Psoas muscle (tissue), 8 donors: ENCODE measurements around the gene MOXD1. TPM values are rescaled to one million over a fixed set of nuclear protein-coding genes. Genes with fewer than 3 reads are reported as not detected.
"Not testable (repeated sequence)": the region's sequence is repeated elsewhere in the genome, so short reads cannot be mapped to it uniquely, and the experiment has no call there.

Experiments
- ATAC-seq, 4 donors: fragments of 200-7000 bp; cut with Tn5 transposase; one replicate each; pipeline ENCODE4 v1.9.1; 2020; ENCODE audit warnings: moderate library complexity in 3 of 4, mild to moderate bottlenecking in 2 of 4
- DNase-seq, 2 donors: peaks; one replicate each; pipeline ENCODE4 v3.0.0-alpha.2; 2020
- H3K27ac ChIP-seq: fragments of 200-600 bp; one replicate; pipeline ENCODE4 v1.8.0; 2022
- H3K27me3 ChIP-seq, 3 donors: fragments of 200-600 bp in 1 of 3; one replicate each; pipeline versions ENCODE4 v1.6.1 to v1.8.0; 2013 to 2022; ENCODE audit warnings: low read length in 2 of 3, mild to moderate bottlenecking in 2 of 3, moderate library complexity in 1 of 3; ENCODE audit not compliant: insufficient read depth in 3 of 3
- H3K36me3 ChIP-seq, 2 donors: fragments of 200-600 bp in 1 of 2; one replicate each; pipeline versions ENCODE4 v1.6.1 to v1.8.0; 2013 to 2022; ENCODE audit warnings: low read depth in 1 of 2, mild to moderate bottlenecking in 1 of 2, moderate library complexity in 1 of 2; ENCODE audit not compliant: insufficient read depth in 1 of 2
- H3K4me1 ChIP-seq: fragments of 200-600 bp; one replicate; pipeline ENCODE4 v1.8.0; 2022
- H3K4me3 ChIP-seq: fragments of 200-600 bp; one replicate; pipeline ENCODE4 v1.8.0; 2022; ENCODE audit warnings: mild to moderate bottlenecking
- H3K9me3 ChIP-seq: fragments of 200-600 bp; one replicate; pipeline ENCODE4 v1.8.0; 2022
- CTCF ChIP-seq: fragments of 200-600 bp; IDR thresholded peaks from one replicate; pipeline ENCODE4 v1.8.0; 2022; ENCODE audit warnings: antibody characterized with exemption
- WGBS, 3 donors: extraction: QIAGEN DNeasy Blood & Tissue Kit; methylation state at CpG; one replicate each; pipeline versions ENCODE4 v1.1.6 to v1.1.7; 2013; 5-methylcytosine and 5-hydroxymethylcytosine counted together
- intact Hi-C, 2 donors: fragments of 100-400 bp; cut with DNase I; formaldehyde crosslinking; loops; one replicate each; pipeline versions ENCODE4 v1.11.0 to v1.14.2; 2022
- polyA plus RNA-seq, 3 donors: library from polyadenylated mRNA; stranded (reverse); fragments of 200-250 nt; gene quantifications; one replicate each; pipeline ENCODE4 v1.2.3, GENCODE V29; 2013
- total RNA-seq, 4 donors: library from RNA; stranded (reverse); fragmentation: NEBNext Ultra II Directional in 2 of 4; extraction: Animal tissue kit (Norgen Biotek cat#: 25700) in 2 of 4; gene quantifications; one replicate each; pipeline versions ENCODE4 v1.2.1 to v1.2.4, GENCODE V29; 2021 to 2023
- donor health status: healthy with polysubstance abuse.
- donor health status: DM: no; HTN: no; CAD: no; lungs with moderate emphysema.
- donor health status: Bipolar disorder and iron deficiency.
- donor health status: healthy.
- donor health status: DM: yes; HTN: yes; CAD: no.
- donor health status: DM: no; HTN: no; CAD: no.
- donor health status: DM: no; HTN: no; CAD: no.
- donor health status: DM: yes; HTN: yes; CAD: no.

The MOXD1 gene
- total and polyA plus RNA-seq, 7 donors = 0.10 to 0.58 (median 0.30) TPM; not detected in 2

- H3K27ac ChIP-seq = no peak overlapping the region
- H3K36me3 ChIP-seq = no peaks in the 10 kb centered on the region
- ATAC-seq (peak; percentile 73 to 95 (median 85)), DNase-seq (peak; percentile 70 to 81)
- no peaks in the 10 kb centered on the region for H3K4me1 ChIP-seq
- WGBS, 3 donors = 0 to 1% (median 0%) methylated on average over 12 of the region's 12 CpGs
- peak overlapping the region; percentile 61 for H3K4me3 ChIP-seq
- no peaks in the 10 kb centered on the region for H3K9me3 ChIP-seq
- intact Hi-C loops = loop anchor here (1.0 to 2.0 kb wide), 2 partner anchors 20 to 205 kb away; no protein-coding TSS in a partner anchor
- peak; percentile 84 for TF ChIP-seq CTCF
- peaks cover 0 to 2% (median 0%) of the 10 kb centered on the region in 3 donors for H3K27me3 ChIP-seq
Observed at GRCh38 chr6:132279592-132280139, 121.6 kb downstream of the MOXD1 start.

DNA sequence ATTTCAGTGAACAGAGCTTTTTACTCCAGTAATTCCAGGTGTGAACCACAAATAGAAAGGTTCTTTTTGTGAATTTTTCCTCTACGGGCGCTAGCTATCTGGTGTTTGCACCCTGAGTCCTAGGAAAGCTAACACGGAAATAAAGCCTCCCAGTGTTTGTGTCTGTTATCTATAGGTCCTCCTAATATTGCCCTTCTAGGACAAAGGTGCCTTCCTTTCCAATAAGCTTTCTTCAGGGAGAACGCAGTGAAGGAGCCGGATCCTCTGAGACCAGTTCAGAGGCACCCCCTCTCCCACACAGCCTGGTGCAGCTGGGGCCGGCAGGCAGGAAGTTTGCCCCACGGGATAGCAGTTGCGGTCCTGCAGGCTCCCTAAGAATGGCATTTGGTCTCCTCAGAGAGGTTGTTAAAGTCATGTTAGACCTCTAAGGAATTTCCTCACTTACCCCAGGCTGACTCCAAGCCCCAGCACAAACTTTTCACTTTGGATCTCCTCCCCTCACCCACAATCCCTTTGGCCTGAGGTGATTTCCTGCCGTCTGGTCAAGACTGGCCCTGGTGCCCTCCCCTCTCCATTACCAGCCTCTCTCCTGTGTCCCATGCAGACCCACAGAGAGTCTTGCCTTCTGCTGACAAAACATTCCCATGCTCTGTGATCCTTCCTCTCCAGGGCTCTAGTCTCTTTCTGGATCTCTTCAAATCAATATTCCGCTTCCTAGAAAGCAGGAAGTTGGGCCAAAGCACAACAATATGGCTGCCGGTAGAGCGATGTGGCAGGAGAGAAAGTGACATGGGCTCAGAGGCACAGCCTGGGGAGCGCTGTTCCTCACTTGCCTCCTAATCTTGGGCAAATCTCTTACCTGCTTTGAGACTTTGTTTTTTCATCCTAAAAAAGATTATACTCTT, 126.0 kb downstream of the MOXD1 start:
- no peaks in the 10 kb centered on the region for H3K27me3 ChIP-seq
- H3K4me3 ChIP-seq = no peak overlapping the region
- H3K4me1 ChIP-seq = no peaks in the 10 kb centered on the region
- no peak for TF ChIP-seq CTCF
- DNase-seq (no peak), ATAC-seq (no peak)
- no peaks in the 10 kb centered on the region for H3K36me3 ChIP-seq
- H3K9me3 ChIP-seq = no peaks in the 10 kb centered on the region
- intact Hi-C loops = no loop called here
- WGBS, 3 donors = 79 to 83% (median 83%) methylated on average over 13 of the region's 13 CpGs
- no peak overlapping the region for H3K27ac ChIP-seq

DNA sequence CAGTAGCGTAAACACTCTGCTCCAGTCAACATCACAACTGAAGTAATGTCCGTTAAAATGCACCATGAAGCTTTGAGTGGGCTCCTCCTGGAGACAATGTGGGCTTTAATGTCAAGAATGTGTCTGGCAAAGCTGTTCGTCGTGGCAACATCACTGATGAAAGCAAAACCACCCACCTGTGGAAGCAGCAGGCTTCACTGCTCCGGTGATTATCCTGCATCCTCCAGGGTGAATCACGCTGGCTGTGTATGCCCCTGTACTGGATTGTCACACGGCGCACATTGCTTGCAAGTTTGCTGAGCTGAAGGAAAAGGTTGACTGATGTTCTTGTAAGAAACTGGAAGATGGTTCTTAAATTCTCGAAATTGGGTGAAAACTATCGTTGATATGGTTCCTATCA, 128.5 kb downstream of the MOXD1 start:
- 73 to 78% (median 78%) methylated on average over 10 of the region's 10 CpGs for WGBS, 3 donors
- H3K4me1 ChIP-seq = no peaks in the 10 kb centered on the region
- DNase-seq = no peak
- H3K4me3 ChIP-seq = no peak overlapping the region
- intact Hi-C loops = no loop called here
- H3K36me3 ChIP-seq = no peaks in the 10 kb centered on the region
- no peak overlapping the region for H3K27ac ChIP-seq
- H3K27me3 ChIP-seq = no peaks in the 10 kb centered on the region
- no peak for ATAC-seq
- no peak for TF ChIP-seq CTCF
- no peaks in the 10 kb centered on the region for H3K9me3 ChIP-seq

GRCh38 chr6:132270726-132271402, 130.4 kb downstream of the MOXD1 start:
- TF ChIP-seq CTCF = no peak
- no peak overlapping the region for H3K27ac ChIP-seq
- no peaks in the 10 kb centered on the region for H3K36me3 ChIP-seq
- H3K4me3 ChIP-seq = no peak overlapping the region
- ATAC-seq (no peak), DNase-seq (no peak)
- intact Hi-C loops = no loop called here
- no peaks in the 10 kb centered on the region for H3K27me3 ChIP-seq
- 45 to 51% (median 50%) methylated on average over 4 of the region's 4 CpGs for WGBS, 3 donors
- no peaks in the 10 kb centered on the region for H3K4me1 ChIP-seq
- H3K9me3 ChIP-seq = no peaks in the 10 kb centered on the region

- H3K4me1 ChIP-seq, H3K27ac ChIP-seq, H3K27me3 ChIP-seq, H3K4me3 ChIP-seq, H3K9me3 ChIP-seq, ATAC-seq, intact Hi-C loops, DNase-seq, H3K36me3 ChIP-seq: not testable (repeated sequence)
- WGBS, 3 donors = 88 to 92% (median 88%) methylated on average over 5 of the region's 5 CpGs
Observed at GRCh38 chr6:132268666-132269065, 132.6 kb downstream of the MOXD1 start.
